IPS-18a (cell line): ENCODE results near the gene FAM168A.

Experiments used
- H3K27ac ChIP-seq: one replicate; pipeline ENCODE4 v1.5.1; 2013; ENCODE audit warnings: low read length
- H3K27me3 ChIP-seq: one replicate; pipeline ENCODE4 v1.6.1; 2013; ENCODE audit warnings: mild to moderate bottlenecking, low read length; ENCODE audit not compliant: control insufficient read depth, insufficient read depth
- H3K36me3 ChIP-seq: one replicate; pipeline ENCODE4 v1.6.1; 2013; ENCODE audit warnings: low read depth, low read length; ENCODE audit not compliant: control insufficient read depth
- H3K4me1 ChIP-seq: one replicate; pipeline ENCODE4 v1.6.1; 2013; ENCODE audit warnings: low read depth, low read length; ENCODE audit not compliant: control insufficient read depth
- H3K4me3 ChIP-seq: one replicate; pipeline ENCODE4 v1.5.1; 2013; ENCODE audit warnings: low read length
- H3K9ac ChIP-seq: one replicate; pipeline ENCODE4 v1.6.1; 2013; ENCODE audit warnings: mild to moderate bottlenecking, low read length, moderate library complexity
- H3K9me3 ChIP-seq: one replicate; pipeline ENCODE4 v1.6.1; 2013; ENCODE audit warnings: low read depth, low read length; ENCODE audit not compliant: control insufficient read depth

FAM168A gene

DNA sequence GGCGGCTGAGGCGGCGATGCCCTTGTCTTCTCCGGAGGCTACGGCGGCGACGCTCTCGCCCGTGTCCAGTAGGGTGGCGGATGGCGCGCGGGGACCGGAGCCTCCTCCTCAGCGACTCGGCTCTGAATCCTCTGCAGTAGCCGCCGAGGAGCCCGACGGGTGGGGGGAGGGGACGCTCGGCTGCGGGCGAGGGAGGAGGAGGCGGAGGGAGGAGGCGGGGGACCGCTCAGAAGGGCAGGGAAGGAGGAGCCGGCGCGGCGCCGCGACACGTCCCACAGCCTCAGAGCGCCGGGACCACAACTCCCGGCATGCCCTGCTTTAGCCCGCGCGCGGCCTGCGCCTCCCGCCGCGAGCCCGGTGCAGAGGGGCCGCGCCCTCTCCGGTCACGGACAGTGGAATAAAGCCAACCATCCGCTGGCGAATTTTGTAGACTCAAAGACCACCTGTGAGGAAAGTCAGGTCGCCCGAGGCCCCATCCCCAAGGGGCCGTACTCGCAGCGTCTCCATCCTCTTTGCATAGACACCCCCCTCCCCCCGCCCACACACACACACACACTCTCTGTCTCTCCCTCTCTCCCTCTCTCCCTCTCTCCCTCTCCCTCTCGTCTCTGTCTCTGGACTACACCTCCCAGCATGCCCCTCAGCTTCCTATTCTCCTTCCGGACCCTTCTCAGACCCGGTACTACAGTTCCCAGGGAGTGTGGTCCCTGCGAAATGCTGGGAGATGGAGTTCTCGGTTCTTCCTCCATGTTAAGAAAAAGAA, at the start of gene FAM168A:
TSS of gene FAM168A (minus strand) at position 157 of the 763 bp plus-strand sequence. CDS start 129,638 bp downstream, outside the sequence.
- Histone ChIP-seq H3K9me3 (no peaks in the 10 kb centered on the region), H3K27me3 (no peaks in the 10 kb centered on the region), H3K4me1 (peaks cover 14% of the 10 kb centered on the region), H3K36me3 (no peaks in the 10 kb centered on the region), H3K4me3 (peak within 1 kb of the TSS; percentile 74), H3K27ac (peak within 1 kb of the TSS; percentile 26), H3K9ac (peak within 1 kb of the TSS; percentile 77)

DNA sequence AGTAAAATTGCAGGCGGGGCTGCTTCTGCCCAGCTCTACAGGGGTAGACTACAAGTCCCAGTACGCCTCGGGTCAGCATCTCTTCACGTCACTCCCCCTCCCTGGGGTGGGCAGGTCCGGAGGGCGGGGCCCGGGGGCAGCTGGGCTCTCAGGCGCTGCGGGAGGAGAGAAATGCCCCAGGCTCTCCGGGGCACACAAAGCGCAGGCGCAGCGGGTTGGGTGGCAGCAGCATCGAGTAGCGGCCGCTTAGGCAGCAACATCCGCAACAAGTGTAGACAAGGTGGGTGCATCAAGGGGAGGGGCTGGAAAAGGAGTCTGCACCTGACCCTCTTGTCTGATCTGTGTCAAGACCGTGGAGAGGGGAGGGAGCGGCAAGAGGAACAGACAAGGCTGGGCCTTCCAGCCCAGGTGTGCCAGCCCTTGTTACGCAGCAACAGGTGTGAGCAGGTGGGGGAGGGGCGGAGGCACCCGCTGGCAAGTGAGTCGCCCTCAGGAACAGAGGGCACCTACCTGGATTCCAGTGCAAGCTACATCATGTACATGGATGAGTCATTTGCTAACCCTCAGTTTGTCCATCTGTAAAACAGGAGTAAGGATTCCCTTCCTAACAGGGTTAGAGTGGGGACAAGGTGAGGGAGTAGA, 49.7 kb upstream of the FAM168A start:
- no peak overlapping the region for H3K27ac ChIP-seq
- H3K9me3 ChIP-seq, result no peaks in the 10 kb centered on the region
- H3K27me3 ChIP-seq, result peaks cover 6% of the 10 kb centered on the region
- no peaks in the 10 kb centered on the region for H3K36me3 ChIP-seq
- H3K9ac ChIP-seq, result peak overlapping the region; percentile 25
- peak overlapping the region; percentile 71 for H3K4me3 ChIP-seq
- H3K4me1 ChIP-seq, result peaks cover 28% of the 10 kb centered on the region

DNA sequence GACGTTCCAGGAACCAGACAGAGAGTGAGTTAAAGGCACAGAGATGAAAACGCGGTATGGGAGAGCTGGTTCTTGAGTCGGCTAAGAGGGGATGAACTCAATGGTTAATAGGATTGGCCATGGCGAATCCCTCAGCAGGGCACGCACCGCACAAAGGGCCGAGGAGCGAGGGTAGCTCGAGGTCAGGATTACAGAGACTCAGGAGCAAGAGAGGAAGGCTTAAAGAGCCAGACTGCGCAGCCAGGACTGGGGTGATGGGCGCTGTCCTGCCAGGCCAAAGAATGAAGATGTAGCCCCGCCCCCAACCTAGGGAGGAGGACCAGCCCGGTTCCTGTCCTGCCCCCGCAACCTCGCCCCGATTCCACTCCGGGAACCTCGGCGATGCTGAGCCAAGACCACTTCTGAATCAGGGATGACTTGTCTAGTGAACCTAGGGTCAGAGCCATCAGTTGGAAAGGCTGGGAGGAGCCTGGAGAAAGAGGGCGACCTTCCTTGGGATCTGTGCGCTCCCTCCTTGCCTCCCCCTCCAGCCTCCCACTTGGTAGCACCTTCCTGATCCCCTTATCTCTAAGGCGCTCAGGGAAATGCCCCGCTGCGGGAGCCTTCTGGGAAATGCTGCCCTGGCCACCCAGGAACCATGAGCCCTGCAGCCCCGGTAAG, 48.2 kb upstream of the FAM168A start, which contains the start of gene PLEKHB1:
TSS of gene PLEKHB1 (plus strand) at position 610 of the 660 bp plus-strand sequence. CDS start at position 638, 28 bp downstream.
- H3K36me3 ChIP-seq, result no peaks in the 10 kb centered on the region
- peak within 1 kb of the TSS; percentile 40 for H3K9ac ChIP-seq
- H3K4me3 ChIP-seq, result peak within 1 kb of the TSS; percentile 71
- no peaks in the 10 kb centered on the region for H3K9me3 ChIP-seq
- H3K27ac ChIP-seq, result no peak within 1 kb of the TSS
- H3K27me3 ChIP-seq, result peaks cover 6% of the 10 kb centered on the region
- H3K4me1 ChIP-seq, result peaks cover 19% of the 10 kb centered on the region

- peak overlapping the region; percentile 40 for H3K9ac ChIP-seq
- H3K36me3 ChIP-seq, result no peaks in the 10 kb centered on the region
- no peaks in the 10 kb centered on the region for H3K9me3 ChIP-seq
- H3K4me1 ChIP-seq, result peaks cover 19% of the 10 kb centered on the region
- H3K27ac ChIP-seq, result no peak overlapping the region
- H3K27me3 ChIP-seq, result peaks cover 6% of the 10 kb centered on the region
- H3K4me3 ChIP-seq, result peak overlapping the region; percentile 62
These were observed 47.4 kb upstream of the FAM168A start for GRCh38 chr11:73645121-73645969.

GRCh38 chr11:73641668-73642067, 43.8 kb upstream of the FAM168A start:
- Histone ChIP-seq H3K4me1 (peaks cover 5% of the 10 kb centered on the region), H3K36me3 (no peaks in the 10 kb centered on the region), H3K27me3 (peaks cover 6% of the 10 kb centered on the region), H3K9me3 (no peaks in the 10 kb centered on the region), H3K9ac (no peak overlapping the region), H3K27ac (no peak overlapping the region), H3K4me3 (no peak overlapping the region)

- no peak overlapping the region for H3K9ac ChIP-seq
- H3K4me3 ChIP-seq, result no peak overlapping the region
- H3K36me3 ChIP-seq, result no peaks in the 10 kb centered on the region
- no peaks in the 10 kb centered on the region for H3K4me1 ChIP-seq
- no peaks in the 10 kb centered on the region for H3K9me3 ChIP-seq
- H3K27ac ChIP-seq, result no peak overlapping the region
- peaks cover 7% of the 10 kb centered on the region for H3K27me3 ChIP-seq
These were observed 42.7 kb upstream of the FAM168A start for GRCh38 chr11:73640592-73640991.

- Histone ChIP-seq H3K27ac (no peak overlapping the region), H3K4me1 (no peaks in the 10 kb centered on the region), H3K27me3 (peaks cover 5% of the 10 kb centered on the region), H3K9me3 (no peaks in the 10 kb centered on the region), H3K36me3 (no peaks in the 10 kb centered on the region), H3K4me3 (no peak overlapping the region), H3K9ac (no peak overlapping the region)
These were observed 39.1 kb upstream of the FAM168A start for GRCh38 chr11:73637012-73637411.

- H3K4me1 ChIP-seq, result no peaks in the 10 kb centered on the region
- no peak overlapping the region for H3K27ac ChIP-seq
- no peaks in the 10 kb centered on the region for H3K9me3 ChIP-seq
- H3K27me3 ChIP-seq, result peaks cover 5% of the 10 kb centered on the region
- no peak overlapping the region for H3K4me3 ChIP-seq
- H3K36me3 ChIP-seq, result no peaks in the 10 kb centered on the region
- H3K9ac ChIP-seq, result no peak overlapping the region
These were observed 38.3 kb upstream of the FAM168A start for GRCh38 chr11:73636249-73636648.

DNA sequence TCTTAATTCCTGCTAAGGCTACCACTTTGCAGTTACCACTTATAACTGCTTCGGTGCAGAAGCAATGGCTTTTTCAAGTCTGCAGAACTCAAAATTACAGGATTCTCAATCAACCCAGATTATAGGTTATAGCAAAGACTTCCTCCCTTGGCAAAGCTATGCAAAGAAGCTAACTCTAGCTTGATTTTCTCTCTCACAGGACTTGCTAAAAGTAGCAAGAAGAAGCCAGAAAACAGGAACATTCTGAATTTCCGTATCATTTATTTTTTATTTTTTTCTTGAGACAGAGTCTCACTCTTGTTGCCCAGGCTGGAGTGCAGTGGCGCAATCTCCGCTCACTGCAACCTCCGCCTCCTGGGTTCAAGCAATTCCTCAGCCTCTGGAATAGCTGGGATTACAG, 37.8 kb upstream of the FAM168A start:
- Histone ChIP-seq H3K4me1 (no peaks in the 10 kb centered on the region), H3K9me3 (no peaks in the 10 kb centered on the region), H3K9ac (no peak overlapping the region), H3K27me3 (peaks cover 9% of the 10 kb centered on the region), H3K27ac (no peak overlapping the region), H3K4me3 (no peak overlapping the region), H3K36me3 (no peaks in the 10 kb centered on the region)

DNA sequence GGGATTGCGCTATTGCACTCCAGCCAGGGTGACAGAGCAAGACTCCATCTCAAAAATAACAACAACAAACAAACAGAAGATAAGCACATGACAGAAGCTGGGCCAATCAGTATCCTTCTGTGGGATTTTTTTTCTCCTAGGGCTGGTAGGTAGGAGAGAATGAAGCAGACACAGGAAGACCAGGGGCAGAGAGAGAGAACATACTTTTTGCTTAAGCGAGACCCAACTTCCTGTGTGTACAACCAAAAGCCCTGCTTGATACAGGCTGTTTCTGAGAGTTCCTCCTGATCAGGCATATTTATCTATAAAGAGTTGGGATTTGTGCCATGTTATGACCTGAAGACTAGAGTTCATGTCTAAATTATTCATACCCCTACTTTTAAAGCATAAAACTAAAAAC, 36.1 kb upstream of the FAM168A start:
- Histone ChIP-seq H3K27ac (no peak overlapping the region), H3K9me3 (no peaks in the 10 kb centered on the region), H3K9ac (no peak overlapping the region), H3K36me3 (no peaks in the 10 kb centered on the region), H3K4me1 (peaks cover 3% of the 10 kb centered on the region), H3K4me3 (no peak overlapping the region), H3K27me3 (peaks cover 25% of the 10 kb centered on the region)

- no peaks in the 10 kb centered on the region for H3K9me3 ChIP-seq
- no peak overlapping the region for H3K27ac ChIP-seq
- peaks cover 31% of the 10 kb centered on the region for H3K27me3 ChIP-seq
- no peaks in the 10 kb centered on the region for H3K36me3 ChIP-seq
- H3K4me3 ChIP-seq, result no peak overlapping the region
- H3K9ac ChIP-seq, result no peak overlapping the region
- H3K4me1 ChIP-seq, result peaks cover 7% of the 10 kb centered on the region
These were observed 35.1 kb upstream of the FAM168A start for GRCh38 chr11:73632996-73633395.
